ENCODE data around the gene SOX5.
"Not testable (repeated sequence)": the region's sequence is repeated elsewhere in the genome, so short reads cannot be mapped to it uniquely, and the experiment has no call there.

Gene SOX5

DNA sequence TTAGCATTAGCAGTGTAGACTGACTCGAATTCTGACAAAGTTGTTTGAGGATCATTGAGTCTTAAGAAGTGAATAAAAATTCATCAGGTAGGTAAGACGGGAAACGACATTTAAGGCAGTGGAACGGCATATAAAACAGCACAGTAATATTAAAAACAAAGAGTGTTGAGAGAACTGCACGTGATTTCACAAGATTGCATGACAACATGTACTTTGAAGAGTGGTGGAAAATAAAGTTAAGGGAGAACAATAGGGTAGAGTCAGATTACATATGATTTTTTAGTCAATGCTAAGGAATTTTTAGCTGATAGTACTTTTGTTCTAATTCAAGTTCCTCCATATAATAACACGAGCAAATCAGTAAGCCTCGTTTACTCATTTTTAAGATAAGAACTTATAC lies 115.4 kb downstream of the SOX5 start:
- DNase-seq (ENCODE audit: low spot score), result no peak

DNA sequence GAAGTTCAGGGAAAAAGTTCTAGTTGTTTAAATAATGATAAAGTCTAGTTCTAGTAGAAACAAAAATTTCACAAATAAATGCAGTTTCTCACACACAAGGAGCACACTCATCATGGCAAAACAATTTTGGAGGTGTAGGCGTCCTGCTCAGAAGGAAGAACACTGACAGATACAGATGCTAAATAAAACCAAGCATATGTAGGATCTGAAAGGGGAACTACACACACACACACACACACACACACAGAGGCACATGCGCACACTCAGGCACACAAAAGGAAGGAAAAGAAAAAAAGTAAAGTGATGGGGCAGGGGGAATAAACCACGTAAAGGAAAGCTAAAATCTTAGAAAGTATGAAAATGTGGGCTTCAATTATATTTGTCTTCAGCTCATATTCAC lies 117.7 kb downstream of the SOX5 start:
- no peak for DNase-seq (ENCODE audit: low spot score)

DNA sequence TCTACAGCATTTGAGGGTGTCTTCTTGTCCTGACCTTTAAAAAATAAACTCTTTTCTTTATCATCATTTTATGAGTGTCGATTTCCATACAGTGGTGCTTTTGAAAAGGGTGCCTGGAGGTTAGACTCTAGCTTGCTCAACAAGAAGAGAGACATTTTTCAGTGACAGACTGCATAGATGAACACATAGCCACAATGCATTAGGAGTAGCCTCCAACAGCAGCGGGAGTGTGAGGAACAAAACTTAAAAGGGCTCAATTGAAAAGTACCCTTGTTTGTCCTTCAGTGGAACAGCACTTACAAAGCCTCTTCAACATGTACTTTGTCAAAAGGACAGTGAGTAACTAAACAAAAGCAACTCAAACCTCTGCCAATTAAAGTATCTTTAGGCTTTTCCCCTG lies 119.3 kb downstream of the SOX5 start:
- no peak for DNase-seq (ENCODE audit: low spot score)

DNA sequence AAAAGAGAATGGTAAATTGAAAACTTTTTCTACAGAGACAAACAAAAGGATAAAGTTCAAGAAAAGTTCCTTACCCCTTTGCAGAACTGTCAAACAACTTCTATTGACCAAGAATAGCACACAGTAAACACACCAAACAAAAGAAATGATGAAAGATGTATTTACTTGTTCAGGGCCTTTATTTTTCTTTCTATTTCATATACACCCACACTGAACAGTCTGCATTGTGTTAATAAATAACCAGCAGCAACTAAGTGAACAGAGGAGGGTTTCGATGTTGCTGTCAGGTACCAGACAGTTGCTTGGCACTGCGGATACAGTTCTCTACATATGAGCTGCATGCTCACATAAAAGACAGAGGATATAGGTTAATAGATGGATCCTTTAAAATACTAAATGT lies 122.1 kb downstream of the SOX5 start:
- peak; percentile 4 for DNase-seq (ENCODE audit: low spot score)

DNA sequence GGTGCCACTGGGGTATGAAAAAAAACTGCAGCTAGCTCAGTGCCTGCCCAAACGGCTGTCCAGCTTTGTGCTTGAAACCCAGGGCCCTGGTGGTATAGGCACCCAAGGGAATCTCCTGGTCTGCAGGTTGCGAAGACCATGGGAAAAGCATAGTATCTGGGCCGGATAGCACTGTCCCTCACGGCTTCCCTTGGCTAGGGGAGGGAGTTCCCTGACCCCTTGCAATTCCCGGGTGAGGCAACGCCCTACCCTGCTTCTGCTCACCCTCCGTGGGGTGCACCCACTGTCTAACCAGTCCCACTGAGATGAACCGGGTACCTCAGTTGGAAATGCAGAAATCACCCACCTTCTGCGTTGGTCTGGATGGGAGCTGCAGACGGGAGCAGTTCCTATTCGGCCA lies 124.3 kb downstream of the SOX5 start:
- DNase-seq (ENCODE audit: low spot score), result not testable (repeated sequence)

DNA sequence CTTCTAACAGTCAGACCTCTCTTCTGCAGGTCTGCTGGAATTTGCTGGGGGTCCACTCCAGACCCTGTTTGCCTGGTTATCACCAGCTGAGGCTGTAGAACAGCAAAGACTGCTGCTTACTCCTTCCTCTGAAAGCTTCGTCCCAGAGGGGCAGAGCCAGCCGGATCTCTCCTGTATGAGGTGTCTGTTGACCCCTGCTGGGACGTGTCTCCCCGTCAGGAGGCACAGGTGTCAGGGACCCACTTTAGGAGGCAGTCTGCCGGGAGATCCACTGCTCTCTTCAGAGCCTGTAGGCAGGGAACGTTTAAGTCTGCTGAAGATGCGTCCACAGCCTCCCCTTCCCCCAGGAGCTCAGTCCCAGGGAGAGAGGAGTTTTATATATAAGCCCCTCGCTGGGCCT lies 125.1 kb downstream of the SOX5 start:
- DNase-seq (ENCODE audit: low spot score), result no peak

DNA sequence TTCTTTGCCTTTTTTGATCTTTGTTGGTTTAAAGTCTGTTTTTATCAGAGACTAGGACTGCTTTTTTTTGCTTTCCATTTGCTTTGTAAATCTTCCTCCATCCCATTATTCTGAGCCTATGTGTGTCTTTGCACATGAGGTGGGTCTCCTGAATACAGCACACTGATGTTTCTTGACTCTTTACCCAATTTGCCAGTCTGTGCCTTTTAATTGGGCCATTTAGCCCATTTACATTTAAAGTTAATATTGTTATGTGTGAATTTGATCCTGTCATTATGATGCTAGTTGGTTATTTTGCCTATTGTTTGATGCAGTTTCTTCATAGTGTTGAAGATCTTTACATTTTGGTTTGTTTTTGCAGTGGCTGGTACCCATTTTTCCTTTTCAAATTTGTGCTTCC lies 126.6 kb downstream of the SOX5 start:
- DNase-seq (ENCODE audit: low spot score), result not testable (repeated sequence)

DNA sequence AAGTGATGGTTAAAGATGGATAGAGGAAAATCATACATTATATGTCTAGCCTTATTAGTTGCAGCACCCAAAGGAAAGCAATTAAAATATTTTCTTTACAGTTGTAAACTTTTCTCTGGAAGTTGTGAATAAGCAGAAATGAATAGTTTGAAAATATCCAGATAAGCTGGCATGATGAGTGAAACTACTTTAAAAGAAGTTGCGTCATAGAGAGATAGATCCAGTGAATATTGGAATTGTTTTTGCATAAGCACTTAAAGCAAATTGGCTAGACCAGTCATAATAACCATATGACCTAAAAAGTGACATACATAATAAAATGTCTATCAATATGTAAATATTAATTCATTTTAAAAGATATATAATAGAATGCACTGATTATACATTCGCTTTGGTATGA lies 132.1 kb downstream of the SOX5 start:
- no peak for DNase-seq (ENCODE audit: low spot score)

DNA sequence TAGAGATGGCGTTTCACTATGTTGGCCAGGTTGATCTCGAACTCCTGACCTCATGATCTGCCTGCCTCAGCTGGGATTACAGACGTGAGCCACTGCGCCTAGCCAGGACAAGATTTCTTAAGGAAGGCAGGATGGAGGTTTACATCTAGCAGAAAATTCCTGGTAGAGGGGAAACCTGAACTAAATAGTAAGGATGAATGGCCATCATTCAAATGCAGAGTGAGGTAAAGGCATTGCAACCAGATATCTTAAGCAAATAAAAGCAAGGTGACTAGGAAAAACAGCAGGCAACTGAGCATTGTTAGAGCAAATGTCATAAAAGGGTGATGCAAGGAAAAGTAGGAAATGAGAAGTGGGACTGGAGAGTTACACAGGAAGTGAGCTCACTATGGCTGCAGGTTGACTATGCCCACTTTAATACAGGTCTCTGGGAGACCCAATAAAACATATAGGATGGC lies 133.0 kb downstream of the SOX5 start:
- peak; percentile 6 for DNase-seq (ENCODE audit: low spot score)

DNA sequence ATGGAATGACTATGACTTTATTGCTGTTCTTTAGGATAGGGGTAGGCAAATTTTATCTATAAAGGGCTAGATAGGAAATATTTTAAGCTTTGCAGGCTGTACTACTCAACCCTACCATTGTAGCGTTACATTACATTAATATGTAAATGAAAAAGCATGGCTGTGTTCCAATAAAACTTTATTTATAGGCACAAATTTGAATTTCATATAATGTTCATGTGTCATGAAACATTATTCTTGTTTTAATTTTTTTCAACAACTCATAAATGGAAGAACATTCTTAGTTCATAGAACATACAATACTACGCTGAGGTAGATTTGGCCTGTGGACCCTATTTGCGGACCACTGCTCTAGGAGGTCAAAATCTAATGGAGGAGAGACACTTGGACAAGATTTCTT lies 133.7 kb downstream of the SOX5 start:
- DNase-seq (ENCODE audit: low spot score), result no peak

DNA sequence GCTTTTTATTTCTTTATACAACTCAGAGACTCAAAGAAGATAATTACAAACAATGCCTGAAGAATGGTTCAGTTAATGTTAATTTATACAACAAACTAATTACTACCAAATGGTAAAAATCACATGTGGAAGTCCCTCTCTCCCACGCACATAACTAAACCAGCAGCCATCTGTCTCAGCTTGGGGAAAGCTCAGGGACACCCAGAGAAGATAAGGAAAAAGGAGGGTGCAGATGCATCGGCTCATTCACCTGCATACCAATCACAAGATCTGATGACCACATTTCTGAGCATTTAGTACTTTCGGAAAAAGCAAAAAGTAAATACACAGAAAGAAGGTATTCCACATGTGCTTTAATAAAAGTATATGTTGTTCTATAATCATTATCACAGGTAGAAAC lies 136.3 kb downstream of the SOX5 start:
- no peak for DNase-seq (ENCODE audit: low spot score)

DNA sequence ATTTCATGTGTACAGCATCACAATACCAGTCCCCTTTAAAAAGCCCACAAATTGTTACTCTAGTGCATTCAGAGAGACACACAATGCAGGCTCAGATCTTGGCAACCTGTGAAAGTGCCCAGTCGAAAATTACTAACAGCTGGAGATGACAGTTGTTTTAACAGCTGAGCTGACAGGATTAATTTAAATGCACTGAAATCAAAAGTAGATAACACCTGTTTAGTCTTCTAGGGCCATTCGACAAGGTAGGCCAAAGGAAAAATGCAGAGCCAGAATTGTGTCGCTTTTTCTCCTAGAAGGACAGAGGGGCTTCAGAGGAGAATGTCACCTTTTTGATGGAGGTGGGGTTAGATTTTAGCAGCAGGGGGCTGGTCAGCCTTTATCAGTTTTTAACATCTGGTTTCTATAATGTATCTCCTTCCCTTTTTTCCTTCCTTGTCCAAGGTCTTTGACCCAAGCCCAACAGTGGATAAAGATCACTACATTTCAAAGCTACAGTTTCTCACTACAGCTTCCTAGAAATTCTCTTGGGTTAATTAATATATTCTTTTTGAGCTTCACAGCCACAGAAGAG lies 139.1 kb downstream of the SOX5 start:
- DNase-seq (ENCODE audit: low spot score), result no peak

DNA sequence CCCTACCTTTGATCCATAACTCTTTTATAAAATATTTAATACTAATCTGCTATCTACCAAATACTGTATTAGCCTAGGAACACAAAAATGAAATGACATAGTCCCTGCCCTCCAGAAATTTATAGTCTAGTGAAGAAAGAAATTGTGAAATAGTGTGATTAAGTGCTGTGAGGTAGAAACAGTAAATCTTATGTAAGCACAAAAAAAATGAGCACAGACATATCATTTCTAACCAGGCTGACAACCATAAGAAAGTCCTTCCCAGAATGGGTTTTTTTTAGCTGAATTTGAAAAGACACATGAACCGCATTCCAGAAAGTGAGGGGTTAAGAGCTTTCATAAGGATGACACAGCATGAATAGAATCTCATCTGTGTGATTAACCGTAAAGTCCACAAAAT lies 145.9 kb downstream of the SOX5 start:
- DNase-seq (ENCODE audit: low spot score), result no peak

DNA sequence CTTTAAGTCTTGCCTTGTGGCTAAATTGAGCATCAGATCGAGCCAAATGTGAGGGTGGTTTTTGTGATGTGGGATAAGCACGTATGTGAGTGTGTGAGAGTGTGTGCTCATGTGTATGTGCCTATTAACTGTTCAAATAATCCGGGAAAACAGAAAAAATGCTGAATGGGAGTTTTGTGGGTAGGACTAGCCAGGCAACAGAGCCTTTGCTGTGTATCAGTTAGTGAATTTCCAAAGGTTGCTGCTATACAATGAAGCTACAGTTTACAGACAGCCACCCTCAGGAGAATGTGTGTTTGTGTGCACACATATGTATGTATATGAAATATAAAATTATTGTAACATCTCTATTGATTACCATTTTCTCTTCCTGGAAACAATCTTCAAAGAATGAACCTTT lies 154.0 kb downstream of the SOX5 start:
- DNase-seq (ENCODE audit: low spot score), result no peak

DNA sequence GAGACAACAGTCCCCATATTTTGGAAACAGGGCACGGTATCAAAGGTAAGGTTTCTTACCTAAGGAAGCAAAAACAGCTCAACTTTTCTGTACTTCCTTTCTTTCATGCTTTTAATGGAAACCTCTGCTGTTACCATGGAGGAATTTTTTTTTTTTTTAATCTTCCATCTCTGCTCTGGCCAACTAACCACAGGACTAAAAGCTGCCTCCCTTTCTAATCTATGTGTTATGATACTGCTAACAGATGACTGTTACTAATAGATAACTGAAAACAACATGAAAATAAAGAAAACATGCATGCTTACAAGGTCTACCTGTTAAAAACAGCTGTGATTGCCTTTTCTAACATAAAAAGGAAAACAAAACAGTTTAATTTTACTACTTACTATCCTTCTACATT lies 168.4 kb downstream of the SOX5 start:
- no peak for DNase-seq (ENCODE audit: low spot score)

DNA sequence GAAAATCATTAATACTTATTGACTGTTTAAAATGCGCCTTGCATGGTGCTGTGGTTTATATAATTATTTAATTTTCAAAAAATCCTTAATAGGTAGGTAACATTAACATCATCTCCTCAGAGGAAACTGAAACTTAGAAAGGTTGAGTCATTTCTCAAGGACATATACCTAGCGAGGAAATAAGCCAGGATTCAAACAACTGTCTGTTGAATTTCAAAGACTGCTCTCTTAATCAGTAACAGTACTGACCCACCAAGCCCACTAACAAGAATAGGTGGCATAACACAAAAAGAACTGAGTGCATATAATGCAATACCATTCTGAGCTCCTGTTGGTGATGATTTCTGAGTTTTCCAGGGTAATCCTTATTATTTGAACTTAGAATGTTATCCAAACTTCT lies 174.3 kb downstream of the SOX5 start:
- DNase-seq (ENCODE audit: low spot score), result no peak

DNA sequence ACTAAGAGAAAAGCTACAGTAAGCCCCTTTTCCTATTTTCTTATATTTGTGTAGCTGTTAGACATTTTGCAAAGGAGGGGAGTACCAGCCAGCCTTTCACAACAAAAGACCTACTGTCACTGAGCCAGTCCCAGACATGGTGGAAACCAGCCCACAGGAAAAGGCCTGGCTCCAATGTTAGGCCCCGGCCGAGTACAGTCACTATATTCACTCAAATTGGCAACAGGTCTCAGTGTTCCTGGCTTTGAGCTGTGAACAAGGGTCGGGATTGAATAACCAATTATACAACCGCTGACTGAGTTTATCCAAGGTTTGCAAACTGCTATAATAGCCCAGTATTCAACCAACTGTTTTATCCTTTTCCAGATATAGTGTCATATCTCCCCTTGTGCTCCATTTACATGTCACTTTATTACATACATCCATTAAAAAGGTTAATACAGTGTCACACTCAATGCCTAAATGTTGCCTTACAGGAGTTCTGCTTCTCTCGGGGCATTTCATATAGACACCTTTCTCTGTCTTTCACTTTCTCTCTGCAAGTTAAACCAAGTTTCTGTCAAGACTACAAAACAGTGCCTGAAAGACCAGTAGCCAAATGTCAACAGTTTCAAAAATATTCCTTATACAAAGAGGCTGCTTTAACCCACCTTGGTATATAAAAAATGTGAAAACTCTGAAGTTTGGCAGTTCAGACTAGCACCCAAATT lies 178.1 kb downstream of the SOX5 start:
- no peak for DNase-seq (ENCODE audit: low spot score)

DNA sequence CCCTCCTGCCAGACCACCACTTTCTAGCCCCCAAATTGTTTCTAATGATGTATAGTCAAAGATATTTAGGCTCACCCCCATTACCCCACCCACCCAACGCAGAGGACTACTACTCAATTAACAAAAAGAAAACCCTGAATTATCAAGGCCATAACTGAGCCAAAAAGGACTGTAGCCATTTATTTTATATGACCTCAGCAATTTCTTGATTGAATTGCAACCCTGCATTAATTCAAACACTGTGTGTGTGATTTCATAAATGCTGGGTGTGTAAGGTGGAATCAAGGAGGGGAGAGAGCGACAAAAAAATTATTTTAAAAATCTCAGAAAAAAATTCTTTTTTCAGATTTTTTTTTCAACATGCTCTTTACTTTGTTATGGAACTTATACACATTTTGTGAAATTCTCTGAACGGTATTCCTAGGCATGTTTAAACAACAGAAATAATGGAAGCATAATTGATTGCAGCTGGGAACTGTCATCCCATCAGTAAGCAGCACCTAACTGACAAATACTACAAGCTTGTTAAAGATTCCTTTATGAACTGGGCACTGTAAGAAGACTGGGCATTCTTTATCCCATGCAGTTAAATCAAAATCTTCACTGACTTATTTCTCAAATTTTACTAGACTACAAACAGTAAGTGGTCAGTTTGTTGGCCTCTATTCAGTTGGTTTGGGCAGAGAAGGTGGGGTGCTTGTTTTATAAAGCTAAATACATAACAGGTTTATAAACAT lies 179.1 kb downstream of the SOX5 start:
- no peak for DNase-seq (ENCODE audit: low spot score)

DNA sequence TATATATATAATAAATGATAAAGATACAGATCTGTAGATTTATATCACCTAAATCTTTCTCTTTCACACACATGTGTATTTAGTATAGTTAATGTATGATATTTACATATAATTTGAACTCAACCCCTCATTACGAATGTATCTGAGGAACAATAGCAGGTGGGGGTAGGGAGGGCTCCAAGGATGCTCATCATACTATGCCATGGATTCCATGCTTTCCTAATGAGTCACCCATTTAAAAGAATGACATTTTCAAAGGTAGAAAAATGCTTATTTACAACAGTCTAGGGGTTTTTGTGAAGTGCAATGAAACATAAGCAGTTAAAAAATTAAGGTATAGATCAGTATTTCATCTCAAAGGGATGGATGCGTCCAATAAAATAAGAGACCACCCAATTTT lies 181.6 kb downstream of the SOX5 start:
- DNase-seq (ENCODE audit: low spot score), result no peak

DNA sequence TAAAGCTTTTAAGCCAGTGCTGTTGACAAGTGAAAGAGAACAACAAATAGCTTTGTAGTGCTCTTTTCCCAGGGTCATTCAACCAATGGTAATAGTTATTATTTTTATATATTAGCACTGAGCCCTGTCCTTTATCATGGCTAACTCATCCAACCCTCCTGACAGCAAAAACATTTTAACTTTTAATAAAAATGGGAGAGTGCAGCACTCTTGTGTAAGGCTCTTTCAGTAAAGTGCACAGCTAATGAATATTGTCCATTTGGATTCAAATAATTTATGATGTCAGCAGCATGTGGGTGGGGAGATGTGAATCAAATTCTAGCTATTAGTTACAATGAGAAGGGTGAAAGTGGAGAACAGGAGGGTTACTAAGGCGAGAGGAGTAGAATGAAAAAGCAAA lies 185.7 kb downstream of the SOX5 start:
- DNase-seq (ENCODE audit: low spot score), result no peak

DNA sequence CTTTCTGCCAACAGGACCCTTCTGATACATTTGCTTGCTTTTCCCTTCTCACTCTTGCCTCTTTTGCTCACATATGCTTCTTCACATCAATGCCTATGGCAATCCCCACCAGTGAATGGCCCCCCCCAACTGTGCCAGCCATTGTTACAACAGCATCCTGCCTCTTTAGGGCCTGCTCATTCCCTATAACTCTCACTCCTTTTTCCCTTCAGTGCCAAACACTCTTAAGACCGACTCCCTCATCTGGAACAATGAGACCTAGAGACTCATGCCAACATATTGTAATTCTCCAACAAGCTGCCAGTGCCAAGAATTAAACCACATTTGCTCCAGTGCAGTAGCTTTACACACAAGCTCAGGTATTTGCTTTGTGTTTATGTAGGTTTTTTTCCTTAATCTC lies 189.0 kb downstream of the SOX5 start:
- DNase-seq (ENCODE audit: low spot score), result no peak

DNA sequence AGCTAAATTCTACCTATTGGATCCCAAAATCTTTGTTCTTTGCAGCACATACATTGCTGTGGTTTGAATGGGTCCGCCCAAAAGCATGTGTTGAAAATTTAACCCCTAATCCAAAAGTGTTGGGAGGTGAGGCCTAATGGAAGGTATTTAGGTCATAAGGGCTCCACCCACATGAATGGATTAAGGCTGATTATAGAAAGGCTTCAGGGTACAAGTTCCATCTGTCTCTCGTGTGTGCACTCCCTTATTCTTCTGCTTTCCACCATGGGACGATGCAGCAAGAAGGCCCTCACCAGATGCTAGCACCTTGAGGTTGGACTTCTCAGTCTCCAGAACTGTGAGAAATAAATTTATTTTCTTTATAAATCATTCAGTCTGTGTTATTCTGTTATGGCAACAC lies 190.9 kb downstream of the SOX5 start:
- no peak for DNase-seq (ENCODE audit: low spot score)

DNA sequence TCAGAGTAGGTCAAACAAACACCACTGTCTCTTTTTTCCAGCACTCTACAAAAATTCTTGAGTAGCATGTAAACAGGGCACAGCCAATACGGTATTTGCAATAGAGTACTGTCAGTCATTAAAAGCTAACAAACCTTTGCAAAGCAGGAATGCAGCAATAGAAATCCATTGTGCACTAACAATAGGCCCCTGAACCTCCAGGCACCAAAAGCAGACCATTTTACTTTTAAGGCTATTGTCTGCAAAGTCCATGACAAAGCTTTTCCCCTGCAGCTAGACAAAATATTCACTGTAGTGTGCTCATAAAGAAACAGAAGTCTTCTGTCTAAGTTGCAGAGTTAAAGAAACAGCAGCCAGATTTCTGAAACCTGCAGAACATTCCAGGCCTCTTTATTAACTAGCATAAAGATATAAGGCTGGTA lies 191.9 kb downstream of the SOX5 start:
- no peak for DNase-seq (ENCODE audit: low spot score)

DNA sequence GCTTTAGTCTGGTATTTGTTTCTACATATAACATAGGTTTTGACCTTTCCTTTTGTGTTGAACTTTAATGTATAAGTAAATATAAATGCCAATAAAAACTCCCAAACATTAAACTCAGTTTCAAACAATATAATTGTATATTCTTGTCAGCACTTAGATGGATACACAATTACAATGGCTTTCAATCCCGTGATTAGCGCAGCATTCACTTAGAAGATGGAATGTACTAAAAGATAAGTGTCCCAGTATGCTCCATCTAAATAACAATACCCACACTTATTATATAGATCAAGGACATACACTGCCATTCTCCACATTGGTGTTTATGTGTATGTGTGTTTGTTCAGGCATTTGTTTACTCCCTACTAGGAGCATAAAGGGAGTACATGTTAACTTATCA lies 193.1 kb downstream of the SOX5 start:
- no peak for DNase-seq (ENCODE audit: low spot score)
